ENCODE data around the gene ZMIZ1. TPM values are rescaled to one million over a fixed set of nuclear protein-coding genes. Genes with fewer than 3 reads are reported as not detected.

The ZMIZ1 gene
- total RNA-seq, 1 donor from 2014 or later, result 173 TPM

DNA sequence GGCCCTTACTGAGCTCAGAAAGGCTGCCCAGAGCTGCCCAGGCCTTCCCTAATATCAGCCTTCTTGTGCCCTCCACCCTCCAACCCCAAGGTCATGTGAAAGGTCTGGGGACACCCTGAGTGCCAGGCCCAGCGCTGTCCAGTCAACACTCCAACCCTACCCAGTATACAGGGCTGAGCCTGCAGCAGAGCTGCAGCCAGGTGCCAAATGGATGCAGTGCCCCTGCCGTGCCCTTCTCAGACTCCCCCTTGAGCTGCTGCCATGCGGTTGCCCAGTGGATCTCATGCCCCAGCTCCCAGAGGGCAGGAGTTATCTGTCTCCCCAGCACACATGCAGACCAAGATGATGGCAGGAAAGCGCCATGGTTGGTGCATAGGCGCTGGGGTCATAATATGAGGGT is 61.5 kb downstream of the ZMIZ1 start:
- TF ChIP-seq CTCF (IDR thresholded peaks at IDR 0.05; ENCODE audit: unreplicated experiment), result no peak
- Mint-ChIP-seq H3K36me3 (peaks cover 16% of the 10 kb centered on the region), H3K4me3 (no peak overlapping the region), H3K27ac (peak overlapping the region; percentile 43), H3K4me1 (peaks cover 41% of the 10 kb centered on the region), H3K27me3 (ENCODE audit: low read depth) (no peaks in the 10 kb centered on the region), H3K9me3 (no peaks in the 10 kb centered on the region)
- no peak for DNase-seq (ENCODE audit: low spot score in 2 of 2, unreplicated experiment in 2 of 2)

DNA sequence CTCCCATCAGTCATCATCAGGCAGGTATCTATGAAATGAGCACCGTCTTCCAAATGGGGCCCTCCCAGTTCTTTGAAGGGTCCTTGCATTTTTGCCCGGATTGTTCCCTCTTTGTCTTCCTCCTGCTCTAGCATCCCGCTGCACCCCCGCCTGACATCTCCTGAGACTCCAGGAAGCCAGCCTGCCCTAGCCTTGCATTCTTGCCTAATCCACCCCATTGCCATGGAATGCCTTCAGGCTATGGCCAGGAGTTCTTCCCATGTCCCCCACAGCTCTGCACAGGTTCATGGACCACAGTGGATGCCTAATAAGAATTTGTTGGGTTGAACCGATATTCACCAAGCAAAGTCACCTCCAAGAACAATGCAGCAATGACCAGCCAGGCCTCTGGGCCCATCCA is 62.1 kb downstream of the ZMIZ1 start:
- H3K27ac Mint-ChIP-seq, result no peak overlapping the region

DNA sequence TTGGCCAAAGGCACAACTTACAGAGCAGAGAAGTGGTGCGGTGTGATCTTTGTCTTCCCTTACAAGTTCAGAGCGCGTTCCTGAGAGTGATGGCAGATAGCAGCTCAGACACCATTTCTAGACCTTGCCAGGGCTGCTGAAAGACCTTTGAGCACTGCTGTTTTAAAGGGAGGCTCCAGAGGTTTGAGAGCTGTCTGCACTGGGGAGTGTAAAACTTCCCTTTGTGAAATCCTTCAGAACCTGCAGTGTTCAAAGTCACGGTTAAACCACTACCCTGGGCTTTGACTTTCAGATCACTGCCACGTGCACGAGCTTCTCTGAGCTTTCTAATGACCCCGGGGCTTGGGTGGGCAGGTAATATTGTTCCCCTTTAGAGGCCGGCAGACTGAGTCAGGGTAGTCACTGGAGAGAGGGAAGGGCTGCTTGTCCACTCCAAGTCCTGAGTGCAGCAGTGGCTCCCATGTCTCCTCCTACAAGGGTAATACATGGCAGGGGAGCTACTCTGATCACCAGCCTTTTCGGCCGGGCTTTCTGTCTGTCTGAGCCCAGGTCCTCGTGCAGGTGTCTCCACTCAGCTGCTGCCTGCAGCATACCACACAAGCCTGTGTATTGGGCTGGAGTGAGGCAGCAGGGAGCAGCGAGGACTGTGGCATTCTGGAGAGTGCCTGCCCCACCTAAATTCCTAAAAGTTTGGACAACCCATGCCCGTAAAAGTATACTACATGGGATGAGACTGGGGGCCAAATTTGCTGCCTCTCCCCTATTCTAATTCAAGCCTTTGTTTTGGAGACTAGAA is 63.3 kb downstream of the ZMIZ1 start:
- no peak for TF ChIP-seq CTCF (IDR thresholded peaks at IDR 0.05; ENCODE audit: unreplicated experiment)
- Mint-ChIP-seq H3K36me3 (peaks cover 15% of the 10 kb centered on the region), H3K27ac (peak overlapping the region; percentile 71), H3K4me3 (no peak overlapping the region), H3K27me3 (ENCODE audit: low read depth) (no peaks in the 10 kb centered on the region), H3K4me1 (peaks cover 47% of the 10 kb centered on the region), H3K9me3 (no peaks in the 10 kb centered on the region)
- no peak for DNase-seq (ENCODE audit: low spot score in 2 of 2, unreplicated experiment in 2 of 2)

More for the DNA sequence above, 62.1 kb downstream of the ZMIZ1 start:
- Mint-ChIP-seq H3K4me3 (no peak overlapping the region), H3K9me3 (no peaks in the 10 kb centered on the region), H3K27me3 (ENCODE audit: low read depth) (no peaks in the 10 kb centered on the region), H3K4me1 (peaks cover 41% of the 10 kb centered on the region), H3K36me3 (peaks cover 16% of the 10 kb centered on the region)
- DNase-seq (ENCODE audit: low spot score in 2 of 2, unreplicated experiment in 2 of 2), result no peak
- no peak for TF ChIP-seq CTCF (IDR thresholded peaks at IDR 0.05; ENCODE audit: unreplicated experiment)

DNA sequence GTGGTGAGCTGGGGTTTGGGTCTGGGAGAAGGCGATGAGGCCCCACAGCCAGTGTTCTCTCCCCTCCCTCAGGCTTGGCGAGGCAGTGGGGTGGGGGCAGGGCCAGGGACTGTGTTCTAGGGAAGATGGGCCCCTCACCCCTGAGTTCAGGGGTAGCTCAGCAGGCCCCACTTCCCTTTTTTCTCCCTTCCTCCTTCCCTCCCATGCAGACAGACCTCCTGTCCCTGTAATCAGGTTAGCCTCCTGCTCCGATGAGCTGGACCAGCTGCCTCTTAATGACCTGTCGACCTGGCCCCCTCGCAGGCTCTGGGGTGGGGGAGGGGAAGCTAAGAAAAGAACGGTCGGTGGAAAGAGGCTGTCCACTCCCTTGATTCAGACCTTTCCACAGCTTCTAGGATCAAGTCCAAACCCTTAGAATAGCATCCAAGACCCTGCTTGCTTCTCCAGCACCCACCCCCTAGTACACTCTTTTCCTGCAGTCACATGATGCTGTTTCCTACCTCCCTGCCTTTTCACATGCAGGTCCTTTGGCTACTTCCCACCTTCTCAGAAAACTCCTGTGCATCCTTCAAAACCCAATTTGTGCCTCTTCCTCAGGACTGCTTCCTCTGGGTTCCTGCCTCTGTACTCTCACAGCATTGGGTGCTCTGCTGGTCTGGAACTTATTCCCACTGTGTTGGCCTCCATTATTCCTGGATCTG is 64.1 kb downstream of the ZMIZ1 start:
- H3K36me3 Mint-ChIP-seq, result peaks cover 12% of the 10 kb centered on the region
- H3K27ac Mint-ChIP-seq, result peak overlapping the region; percentile 67
- peaks cover 50% of the 10 kb centered on the region for H3K4me1 Mint-ChIP-seq
- no peak overlapping the region for H3K4me3 Mint-ChIP-seq
- no peak for TF ChIP-seq CTCF (IDR thresholded peaks at IDR 0.05; ENCODE audit: unreplicated experiment)
- H3K9me3 Mint-ChIP-seq, result no peaks in the 10 kb centered on the region
- DNase-seq (ENCODE audit: low spot score in 2 of 2, unreplicated experiment in 2 of 2), result no peak
- H3K27me3 Mint-ChIP-seq (ENCODE audit: low read depth), result no peaks in the 10 kb centered on the region

- Mint-ChIP-seq H3K9me3 (no peaks in the 10 kb centered on the region), H3K4me3 (no peak overlapping the region), H3K36me3 (peaks cover 8% of the 10 kb centered on the region), H3K27me3 (ENCODE audit: low read depth) (no peaks in the 10 kb centered on the region), H3K4me1 (peaks cover 52% of the 10 kb centered on the region), H3K27ac (peak overlapping the region; percentile 67)
- TF ChIP-seq CTCF (IDR thresholded peaks at IDR 0.05; ENCODE audit: unreplicated experiment), result no peak
- DNase-seq (ENCODE audit: low spot score in 2 of 2, unreplicated experiment in 2 of 2), result no peak
Observed at GRCh38 chr10:79133416-79133815, 64.7 kb downstream of the ZMIZ1 start.

Measured in mesothelial cell of epicardium (in vitro differentiated cells).